ENCODE measurements around the gene P2RY8.

- TF ChIP-seq TAF1 (IDR thresholded peaks at IDR 0.05; ENCODE audit: borderline replicate concordance, insufficient read depth, low read length) (no peak), SIN3A (IDR thresholded peaks at IDR 0.05; ENCODE audit: borderline replicate concordance, insufficient read depth, low read length) (no peak), POLR2AphosphoS5 (IDR thresholded peaks at IDR 0.05; ENCODE audit: low read depth, low read length) (no peak), REST (IDR thresholded peaks at IDR 0.05; ENCODE audit: insufficient read depth in 1 of 2, low read depth in 2 of 2, low read length in 2 of 2) (no peak)
These were observed 120.6 kb downstream of the P2RY8 start for GRCh38 chrX:1416327-1416784.
